HCT116 (cell line): ENCODE data around the gene APBB2.

Source experiments
- ELF1 ChIP-seq: IDR thresholded peaks from 2 replicates; pipeline ENCODE4 v1.6.1; 2012; ENCODE audit warnings: low read depth, borderline replicate concordance
- EZH2phosphoT487 ChIP-seq: fragments of 200-600 bp; IDR thresholded peaks from 2 replicates; pipeline ENCODE4 v1.6.1; 2018; ENCODE audit warnings: antibody characterized with exemption, borderline replicate concordance
- POLR2A ChIP-seq: IDR thresholded peaks from 2 replicates; pipeline ENCODE4 v1.7.0; 2011; ENCODE audit warnings: borderline replicate concordance; ENCODE audit not compliant: insufficient read depth, insufficient read length; ENCODE audit errors: extremely low read depth
- ZFX ChIP-seq: fragments of 450-650 bp; IDR thresholded peaks from 2 replicates; pipeline ENCODE4 v1.6.1; 2017
- TF ChIP-seq, protein P1 (sequence below), 3 experiments: fragments of 200-600 bp in 1 of 3; sonication (generic) in 1 of 3; IDR thresholded peaks in 2 of 3; conservative IDR thresholded peaks in 1 of 3; 2 replicates each; pipeline ENCODE4 v1.5.1; 2012 to 2017; ENCODE audit warnings: low read depth in 2 of 3, low read length in 2 of 3, antibody characterized with exemption in 1 of 3, borderline replicate concordance in 1 of 3, control low read depth in 1 of 3, mild to moderate bottlenecking in 1 of 3, mixed read lengths in 1 of 3, mixed run types in 1 of 3, moderate library complexity in 1 of 3; ENCODE audit not compliant: insufficient read depth in 1 of 3
- TF ChIP-seq, protein P2 (sequence below): IDR thresholded peaks from 2 replicates; pipeline ENCODE4 v1.6.1; 2012

DNA sequence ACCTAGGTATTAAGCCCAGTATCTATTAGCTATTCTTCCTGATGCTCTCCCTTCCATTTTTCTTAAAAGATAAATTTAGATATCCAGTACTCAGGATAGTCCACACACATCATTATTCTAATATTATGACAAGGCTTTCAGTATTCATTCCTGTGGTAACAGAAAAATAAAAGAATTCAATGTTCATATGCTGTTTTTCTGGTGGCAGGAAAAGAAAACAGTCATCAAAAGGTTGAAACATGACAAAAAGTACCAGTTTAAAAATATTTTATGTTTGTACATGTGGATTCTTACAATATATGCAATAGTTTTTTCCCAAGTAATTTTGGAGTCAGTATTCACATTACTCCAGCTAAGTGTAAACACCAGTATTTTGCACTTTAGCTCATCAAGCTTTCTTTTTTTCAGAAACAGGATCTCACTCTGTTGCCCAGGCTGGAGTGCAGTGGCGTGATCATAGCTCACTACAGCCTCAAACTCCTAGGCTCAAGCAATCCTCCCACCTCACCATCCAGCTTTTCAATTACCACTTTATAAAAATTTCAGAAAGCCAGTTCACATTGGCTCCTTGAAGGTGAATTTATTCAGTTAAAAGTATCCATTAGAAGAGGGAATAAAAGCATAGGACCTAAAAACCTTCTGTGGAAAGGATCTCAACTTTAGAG is 2.3 kb downstream of the APBB2 start:
- TF ChIP-seq, protein P1, sequence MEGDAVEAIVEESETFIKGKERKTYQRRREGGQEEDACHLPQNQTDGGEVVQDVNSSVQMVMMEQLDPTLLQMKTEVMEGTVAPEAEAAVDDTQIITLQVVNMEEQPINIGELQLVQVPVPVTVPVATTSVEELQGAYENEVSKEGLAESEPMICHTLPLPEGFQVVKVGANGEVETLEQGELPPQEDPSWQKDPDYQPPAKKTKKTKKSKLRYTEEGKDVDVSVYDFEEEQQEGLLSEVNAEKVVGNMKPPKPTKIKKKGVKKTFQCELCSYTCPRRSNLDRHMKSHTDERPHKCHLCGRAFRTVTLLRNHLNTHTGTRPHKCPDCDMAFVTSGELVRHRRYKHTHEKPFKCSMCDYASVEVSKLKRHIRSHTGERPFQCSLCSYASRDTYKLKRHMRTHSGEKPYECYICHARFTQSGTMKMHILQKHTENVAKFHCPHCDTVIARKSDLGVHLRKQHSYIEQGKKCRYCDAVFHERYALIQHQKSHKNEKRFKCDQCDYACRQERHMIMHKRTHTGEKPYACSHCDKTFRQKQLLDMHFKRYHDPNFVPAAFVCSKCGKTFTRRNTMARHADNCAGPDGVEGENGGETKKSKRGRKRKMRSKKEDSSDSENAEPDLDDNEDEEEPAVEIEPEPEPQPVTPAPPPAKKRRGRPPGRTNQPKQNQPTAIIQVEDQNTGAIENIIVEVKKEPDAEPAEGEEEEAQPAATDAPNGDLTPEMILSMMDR (IDR thresholded peaks at IDR 0.05 in 2 of 3, conservative IDR thresholded peaks at IDR 0.05 in 1 of 3; ENCODE audit: borderline replicate concordance in 1 of 3, insufficient read depth in 1 of 3, low read depth in 2 of 3, low read length in 2 of 3), result no peak
- TF ChIP-seq ELF1, result no peak
- TF ChIP-seq, protein P2, sequence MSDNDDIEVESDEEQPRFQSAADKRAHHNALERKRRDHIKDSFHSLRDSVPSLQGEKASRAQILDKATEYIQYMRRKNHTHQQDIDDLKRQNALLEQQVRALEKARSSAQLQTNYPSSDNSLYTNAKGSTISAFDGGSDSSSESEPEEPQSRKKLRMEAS, result no peak
- no peak for TF ChIP-seq POLR2A
- no peak for TF ChIP-seq EZH2phosphoT487
- no peak for TF ChIP-seq ZFX
